SK-MEL-5 (cell line): ENCODE results near the gene AMIGO3. TPM values are rescaled to one million over a fixed set of nuclear protein-coding genes. Genes with fewer than 3 reads are reported as not detected.

Experiments used
- DNase-seq: peaks from one replicate; pipeline ENCODE4 v3.0.0-alpha.2; 2016; ENCODE audit warnings: low read depth, low spot score
- in situ Hi-C: cut with HindIII; loops from 2 replicates; pipeline ENCODE4 v1.10.0; 2016; ENCODE audit warnings: low sequenced_read_pairs, high pct_unique_total_duplicates, low pct_unique_long_range_greater_than_20kb
- total RNA-seq: library from RNA; depleted of rRNA; stranded (reverse); fragments of >200 nt; shearing (Covaris generic); gene quantifications from 2 replicates; pipeline ENCODE4 v1.2.3, GENCODE V29; 2014

The AMIGO3 gene
- total RNA-seq, 1 experiment from 2014 or later, result 0.34 TPM

DNA sequence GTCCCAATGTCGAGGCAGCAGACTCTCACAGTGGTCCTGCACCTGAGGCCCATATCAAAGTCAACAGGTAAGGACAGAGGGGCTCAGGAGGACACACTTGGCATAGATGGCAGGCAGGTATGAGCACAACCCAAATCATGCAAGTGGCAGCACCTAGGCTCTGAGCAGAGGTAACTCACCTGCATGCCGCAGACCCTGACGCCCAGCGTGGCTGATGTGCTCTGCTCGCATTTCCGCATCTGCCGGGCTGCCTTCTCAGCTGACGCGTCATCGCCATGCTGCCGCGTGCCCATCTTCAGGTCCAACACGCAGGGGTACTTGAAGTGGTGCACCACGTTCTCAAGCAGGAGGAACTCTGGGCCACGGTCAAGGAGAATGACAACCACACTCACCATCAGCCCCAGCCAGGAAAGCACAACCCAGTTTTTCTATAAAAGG lies 8.5 kb upstream of the AMIGO3 start:
- DNase-seq, result no peak
- in situ Hi-C loops, result no loop called here

DNA sequence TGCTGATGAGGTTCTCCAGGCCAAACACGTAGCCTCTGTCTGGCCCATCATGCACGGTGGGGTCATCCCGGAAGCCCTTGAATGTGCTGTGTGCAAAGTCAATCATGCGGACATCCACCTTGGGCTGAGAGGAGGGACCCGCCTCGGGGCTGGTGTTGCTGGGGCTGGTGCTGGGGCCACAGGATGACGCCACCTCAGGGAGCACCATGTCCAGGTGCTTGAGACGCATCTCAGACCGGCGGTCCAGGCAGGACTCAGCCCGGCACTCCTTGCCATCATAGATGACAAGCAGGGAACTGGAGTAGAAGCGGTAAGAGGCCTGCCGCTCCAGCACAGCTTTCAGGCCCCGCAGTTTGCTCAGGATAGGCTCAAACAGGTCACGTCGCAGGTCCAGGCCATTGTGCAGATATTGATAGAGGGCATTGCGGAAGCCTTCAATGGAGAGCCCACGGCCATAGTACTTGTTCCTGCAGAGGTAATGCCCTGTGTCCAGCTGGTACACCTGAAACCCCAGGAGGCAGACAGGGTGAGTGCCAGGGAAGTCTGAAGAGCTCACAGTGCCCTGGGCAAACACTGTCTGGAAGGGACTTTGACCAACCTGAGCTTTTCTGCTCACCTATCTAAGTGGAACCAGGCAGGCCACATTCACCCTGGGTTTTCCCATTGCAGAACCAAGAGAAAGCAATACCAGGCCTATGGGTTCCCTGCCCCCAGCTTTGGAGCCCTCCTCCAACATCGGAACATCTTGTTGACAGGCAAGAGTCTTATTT lies 7.9 kb upstream of the AMIGO3 start:
- DNase-seq, result no peak
- in situ Hi-C loops, result no loop called here

DNA sequence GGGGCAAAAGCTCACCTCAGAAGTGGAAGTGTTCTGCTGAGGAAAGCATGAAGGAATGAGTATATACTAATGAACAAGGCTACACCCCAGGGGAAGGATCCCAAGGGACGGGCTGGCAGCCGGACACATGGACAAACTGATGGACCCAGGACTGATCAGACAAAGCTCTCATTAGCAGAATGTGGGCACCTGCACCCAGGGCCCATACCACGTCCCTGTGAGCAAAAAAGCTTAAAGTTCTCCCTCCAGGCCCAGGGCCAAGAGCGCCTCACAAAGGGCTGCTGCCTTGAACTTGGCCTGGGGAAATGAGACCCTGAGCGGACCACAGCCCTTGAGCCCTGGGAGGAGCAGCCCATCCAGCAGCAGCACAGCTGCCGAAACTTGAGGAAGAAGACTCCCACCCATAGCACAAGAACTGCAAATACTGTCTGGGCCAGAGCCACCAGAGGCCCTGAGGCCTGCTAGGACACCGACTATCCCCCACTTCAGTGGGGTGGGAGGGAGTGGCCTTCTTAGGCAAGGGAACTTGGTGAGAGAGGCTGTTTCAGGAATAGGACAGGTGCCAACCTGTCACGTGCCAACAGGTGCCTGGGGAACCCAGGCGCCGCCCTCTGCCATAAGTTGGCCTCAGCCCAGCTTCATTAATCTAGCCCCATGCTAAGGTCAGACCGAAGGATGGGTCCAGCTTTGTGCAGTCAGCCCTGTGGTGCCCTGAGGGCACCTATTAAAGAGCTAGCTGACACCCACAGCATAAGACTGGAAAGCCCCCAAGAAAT lies 6.6 kb upstream of the AMIGO3 start:
- DNase-seq, result no peak
- in situ Hi-C loops, result no loop called here

DNA sequence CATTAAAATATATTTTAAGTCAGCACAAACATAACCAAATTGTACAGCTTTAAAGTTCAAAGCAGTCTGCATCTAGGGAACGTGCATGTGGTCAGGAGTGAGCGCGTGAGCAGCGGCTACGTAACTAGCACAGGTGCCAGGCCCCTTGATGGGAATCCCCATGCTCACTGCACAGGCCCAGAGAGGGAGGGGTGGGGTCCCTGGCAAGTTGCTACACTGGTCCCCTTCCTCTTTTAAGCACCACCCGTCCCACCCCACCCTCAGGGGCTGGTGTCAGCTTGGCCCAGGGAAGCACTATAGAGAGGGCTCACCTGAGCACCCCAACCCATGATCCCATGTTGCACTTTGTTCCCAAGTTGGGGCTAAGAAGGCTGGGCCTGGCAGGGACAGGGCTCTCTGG lies 5.1 kb upstream of the AMIGO3 start:
- DNase-seq, result no peak
- in situ Hi-C loops, result no loop called here

DNA sequence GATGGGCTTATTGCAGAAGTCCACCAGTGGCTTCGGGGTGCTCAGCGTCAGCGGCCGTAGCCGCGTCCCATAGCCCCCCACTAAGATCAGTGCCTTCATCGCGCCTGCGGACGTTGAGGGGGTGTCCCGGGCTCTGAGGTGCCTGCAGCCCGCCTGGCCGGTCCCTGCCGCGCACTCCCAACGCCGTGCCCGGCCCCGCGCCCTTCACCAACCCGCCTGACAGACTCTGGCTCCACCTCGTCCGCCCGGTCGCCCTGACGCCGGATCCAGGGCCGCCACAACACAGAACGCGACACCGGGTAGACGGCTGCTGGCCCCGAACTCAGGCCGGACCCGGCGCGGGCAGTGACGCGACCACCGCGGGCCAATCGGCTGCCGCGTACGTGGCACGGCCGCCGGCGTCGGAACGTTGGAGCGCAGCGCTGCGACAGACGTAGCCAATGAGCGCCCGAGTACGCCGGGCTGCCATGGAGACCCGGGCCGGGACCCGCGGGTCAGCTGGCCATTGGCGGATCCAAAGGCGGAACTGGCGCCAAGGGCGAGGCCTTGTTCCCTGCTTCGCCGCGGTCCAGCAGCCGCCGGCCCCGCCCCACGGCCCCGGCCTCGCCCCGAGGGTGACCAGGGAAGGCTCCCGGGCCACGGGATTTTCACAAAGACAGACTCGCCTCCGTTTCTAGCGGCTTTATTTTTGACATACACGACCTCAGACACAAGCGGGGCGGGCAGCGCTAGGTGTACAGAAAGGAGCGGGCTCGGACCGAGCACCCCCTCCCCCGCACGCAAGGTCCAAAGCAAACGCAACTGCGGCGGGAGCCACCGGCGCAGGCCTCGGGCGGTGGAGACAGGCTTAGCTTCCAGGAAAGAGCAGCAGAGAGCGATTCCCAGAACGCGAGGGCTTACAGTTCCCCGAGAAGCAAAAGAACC lies 4.4 kb upstream of the AMIGO3 start, which contains the start of gene GMPPB:
GMPPB (minus strand) TSS at position 324 of the 924 bp plus-strand sequence; CDS start at position 99, 225 bp downstream.
- in situ Hi-C loops, result no loop called here

DNA sequence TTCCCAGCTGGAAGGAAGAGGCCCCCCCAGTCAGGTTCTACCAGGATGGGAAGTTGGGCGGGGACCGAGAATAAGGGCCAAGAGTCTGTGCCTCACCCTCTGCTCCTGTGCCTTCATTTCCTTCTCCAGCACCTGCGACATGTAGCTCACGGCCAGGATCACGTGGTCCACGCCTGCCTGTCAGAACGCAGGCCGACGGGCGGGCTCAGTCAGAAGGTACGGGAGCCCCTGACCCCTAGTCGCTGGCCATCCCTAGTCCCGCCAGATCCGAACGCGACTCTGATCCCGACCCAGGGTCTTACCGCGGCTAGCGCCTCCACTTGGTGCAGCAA lies 3.8 kb upstream of the AMIGO3 start:
- in situ Hi-C loops, result no loop called here
- peak; percentile 35 for DNase-seq

More for the DNA sequence above, 4.4 kb upstream of the AMIGO3 start, which contains the start of gene GMPPB:
- peak; percentile 97 for DNase-seq

DNA sequence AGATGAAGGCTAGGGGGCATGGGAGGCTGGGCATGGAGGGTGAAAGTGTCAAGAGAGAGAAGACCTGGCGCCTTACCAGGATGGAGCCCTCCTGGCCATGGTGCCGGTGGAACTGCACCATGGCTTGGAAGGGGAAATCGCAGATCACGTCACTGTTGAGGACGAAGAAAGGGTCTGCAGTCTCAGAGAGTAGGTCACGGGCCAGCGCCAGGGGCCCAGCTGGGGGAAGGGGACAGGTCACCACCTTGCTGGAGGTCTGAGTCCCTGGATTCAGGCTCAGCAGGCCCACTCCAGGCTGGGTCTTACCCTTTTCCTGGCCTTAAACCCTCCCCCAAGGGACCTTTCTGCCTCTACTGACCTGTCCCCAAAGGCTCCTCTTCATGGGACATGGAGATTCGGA lies 3.4 kb upstream of the AMIGO3 start:
- in situ Hi-C loops, result no loop called here

DNA sequence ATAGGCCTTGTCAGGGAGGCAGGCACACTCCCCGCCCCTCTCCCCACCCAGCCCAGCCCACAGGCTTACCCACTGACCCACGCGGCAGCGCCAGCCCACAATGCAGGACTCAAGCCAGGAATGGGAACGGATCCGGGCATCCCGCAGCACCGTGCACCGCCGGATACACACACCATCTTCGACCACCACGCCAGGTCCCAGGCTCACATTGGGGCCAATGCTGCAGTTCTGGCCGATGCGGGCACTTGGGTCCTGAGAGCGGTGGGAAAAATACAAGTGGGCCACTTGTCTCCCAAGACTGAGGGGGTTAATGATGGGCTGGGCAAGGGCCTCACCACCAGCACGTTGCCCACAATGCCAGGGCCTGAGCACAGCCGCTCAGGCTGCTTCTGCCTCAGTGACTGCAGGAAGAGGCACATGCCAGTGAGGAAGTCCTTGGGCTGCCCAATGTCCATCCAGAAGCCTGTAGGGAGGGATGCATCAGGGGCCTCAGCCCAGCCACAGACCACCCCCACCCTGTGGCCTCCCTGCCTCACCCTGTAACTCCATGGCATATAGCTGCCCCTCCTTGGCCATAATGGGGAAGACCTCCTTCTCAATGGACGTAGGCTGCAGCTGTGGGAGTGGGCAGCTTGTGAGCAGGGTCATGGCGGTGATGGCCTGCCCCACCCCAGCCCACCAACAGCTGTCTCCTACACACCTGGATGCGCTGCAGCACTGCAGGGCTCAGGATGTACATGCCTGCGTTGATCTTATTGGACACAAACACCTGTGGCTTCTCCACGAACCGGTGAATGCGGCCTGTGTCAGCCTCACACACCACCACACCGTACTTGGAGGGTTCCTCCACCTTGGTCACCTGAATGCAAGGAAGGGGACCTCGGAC lies 2.7 kb upstream of the AMIGO3 start:
- no peak for DNase-seq
- in situ Hi-C loops, result no loop called here

More for the DNA sequence above, 3.4 kb upstream of the AMIGO3 start:
- DNase-seq, result no peak

DNA sequence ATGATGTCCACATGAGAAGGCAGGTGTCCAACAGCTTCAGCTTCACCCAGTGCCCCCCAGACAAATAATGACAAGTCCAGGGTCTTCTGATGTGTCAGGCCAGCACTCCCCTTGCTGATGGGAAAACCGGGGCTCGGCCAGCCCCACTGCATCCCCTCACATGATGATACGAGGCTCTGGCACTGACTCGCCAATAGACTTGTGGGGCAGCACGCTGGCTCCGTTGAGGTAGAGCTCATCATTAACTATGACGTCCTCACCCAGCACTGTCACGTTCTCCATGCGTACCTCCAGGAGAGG lies 2.1 kb upstream of the AMIGO3 start:
- no peak for DNase-seq
- in situ Hi-C loops, result no loop called here

DNA sequence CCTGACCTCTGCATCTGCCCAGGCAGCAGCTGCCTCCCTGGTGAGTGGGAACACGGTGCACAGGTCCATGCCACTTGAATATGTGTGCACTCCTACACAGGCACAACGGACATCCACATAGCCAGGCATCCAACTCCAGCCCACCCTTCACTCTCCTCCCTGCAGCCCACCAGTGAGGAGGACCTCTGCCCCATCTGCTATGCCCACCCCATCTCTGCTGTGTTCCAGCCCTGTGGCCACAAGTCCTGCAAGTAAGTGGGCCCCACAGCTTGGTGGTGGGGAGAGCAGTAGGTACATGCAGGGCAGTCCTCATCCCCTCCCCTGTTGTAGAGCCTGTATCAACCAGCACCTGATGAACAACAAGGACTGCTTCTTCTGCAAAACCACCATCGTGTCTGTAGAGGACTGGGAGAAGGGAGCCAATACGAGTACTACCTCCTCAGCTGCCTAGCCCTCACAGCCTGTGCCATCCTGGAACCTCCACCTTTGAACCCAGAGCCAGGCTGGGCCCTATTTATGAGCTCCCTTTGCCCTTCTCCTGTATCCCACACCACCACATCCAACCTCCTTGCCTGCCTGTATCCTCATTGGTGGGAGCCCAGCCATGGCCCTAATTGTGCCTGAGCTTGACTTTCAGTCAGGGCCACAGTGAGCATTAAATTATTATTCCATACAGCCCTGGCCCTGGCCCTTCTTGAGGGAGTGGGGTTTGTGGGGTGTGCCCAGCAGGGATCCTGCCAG lies 1.5 kb upstream of the AMIGO3 start:
- in situ Hi-C loops, result no loop called here

DNA sequence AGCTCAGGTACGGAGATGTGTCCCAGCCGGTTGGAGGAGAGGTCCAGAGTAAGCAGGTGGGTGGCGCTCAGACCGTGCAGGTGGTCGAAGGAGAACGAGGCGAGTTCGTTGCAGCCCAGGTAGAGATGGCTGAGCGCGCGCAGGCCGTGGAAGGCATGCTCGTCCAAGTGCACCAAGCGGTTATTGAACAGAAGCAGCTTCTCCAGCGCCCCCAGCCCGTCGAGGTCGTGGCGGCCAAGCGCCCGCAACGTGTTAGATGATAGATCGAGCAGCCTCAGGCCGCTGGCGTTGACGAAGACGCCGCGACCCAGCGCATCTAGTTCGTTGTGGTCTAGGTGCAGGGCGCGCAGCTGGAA lies 648 bp downstream of the AMIGO3 start:
- in situ Hi-C loops, result no loop called here
- DNase-seq, result no peak

More for the DNA sequence above, 1.5 kb upstream of the AMIGO3 start:
- no peak for DNase-seq

DNA sequence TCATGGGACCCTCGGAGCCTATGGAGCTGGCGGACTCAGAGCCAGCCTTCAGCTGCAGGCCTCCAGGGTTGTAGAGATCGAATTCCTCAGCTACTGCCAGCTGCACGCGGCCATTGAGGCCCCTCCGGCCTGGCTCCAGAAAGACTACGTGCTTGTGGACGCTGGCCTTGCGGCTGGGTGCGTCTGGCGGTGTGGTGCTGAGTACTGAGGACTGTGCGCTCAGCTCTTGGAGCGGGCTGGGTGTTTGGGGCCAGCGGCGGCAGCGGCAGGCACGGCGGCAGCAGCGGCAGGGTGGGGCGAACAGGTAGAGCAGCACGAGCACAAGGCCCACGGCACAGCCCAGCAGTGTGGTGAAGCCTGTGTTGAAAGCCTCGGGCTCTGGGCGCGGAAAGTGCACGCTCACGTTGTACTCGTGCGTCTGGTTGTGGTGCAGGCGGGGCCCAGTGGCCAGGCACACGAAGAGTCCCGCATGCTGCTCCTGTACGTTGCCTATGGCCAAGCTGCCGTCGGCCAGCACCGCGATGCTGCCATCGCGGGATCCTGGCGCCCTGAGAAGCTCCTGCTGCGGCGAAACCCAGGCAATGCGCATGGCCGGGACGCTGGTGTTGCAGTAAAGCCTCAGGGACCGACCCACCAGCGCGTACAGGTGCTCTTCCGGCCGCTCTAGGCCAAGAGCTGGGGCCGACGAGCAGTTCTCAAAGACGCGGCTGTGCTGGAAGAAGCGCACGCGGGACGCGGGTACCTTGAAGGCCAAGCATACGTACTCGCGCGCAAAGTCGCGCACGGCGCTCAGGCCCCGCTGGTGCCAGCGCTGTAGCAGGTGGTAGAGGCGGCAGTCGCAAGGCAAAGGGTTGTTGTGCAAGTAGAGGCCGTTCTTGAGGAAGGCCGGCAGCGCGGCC lies 1.3 kb downstream of the AMIGO3 start:
- in situ Hi-C loops, result no loop called here
- DNase-seq, result no peak

DNA sequence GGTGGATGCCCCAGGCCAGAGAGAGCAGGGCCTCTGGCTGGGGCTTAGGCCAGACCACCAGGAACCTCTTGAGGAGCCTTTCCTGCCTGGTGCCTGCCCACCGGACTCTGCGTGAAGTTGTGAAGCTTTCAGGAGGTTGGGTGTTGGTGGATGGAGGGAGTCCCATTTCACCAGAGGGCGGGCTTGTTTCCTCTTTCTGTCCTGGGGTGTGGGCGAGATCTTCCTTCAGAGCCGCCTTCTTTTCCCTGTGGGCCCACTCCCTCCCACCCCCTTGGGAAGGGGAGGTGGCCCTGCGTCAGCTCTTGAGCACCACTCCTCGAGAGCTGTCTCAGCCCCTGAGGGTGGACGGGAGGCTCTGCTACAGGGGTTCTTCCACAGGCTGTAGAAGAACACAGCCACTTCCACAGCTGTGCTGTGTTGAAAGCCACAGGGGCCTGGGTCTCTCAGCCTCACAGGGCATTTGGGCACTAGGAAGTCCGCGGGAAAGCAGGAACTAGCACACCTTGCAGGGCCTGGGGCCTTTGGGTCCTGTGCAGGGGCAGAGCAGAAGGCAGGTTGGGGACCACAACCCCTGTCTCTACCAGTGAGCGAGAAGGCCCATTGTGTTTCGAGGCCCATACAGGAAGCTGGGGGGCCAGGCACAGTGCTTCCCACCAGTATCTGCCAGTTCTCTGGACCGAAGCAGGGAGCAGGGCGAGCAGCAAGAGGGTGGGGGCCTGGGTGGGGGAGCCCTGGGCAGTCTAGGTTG lies 2.1 kb downstream of the AMIGO3 start:
- in situ Hi-C loops, result no loop called here
- no peak for DNase-seq

DNA sequence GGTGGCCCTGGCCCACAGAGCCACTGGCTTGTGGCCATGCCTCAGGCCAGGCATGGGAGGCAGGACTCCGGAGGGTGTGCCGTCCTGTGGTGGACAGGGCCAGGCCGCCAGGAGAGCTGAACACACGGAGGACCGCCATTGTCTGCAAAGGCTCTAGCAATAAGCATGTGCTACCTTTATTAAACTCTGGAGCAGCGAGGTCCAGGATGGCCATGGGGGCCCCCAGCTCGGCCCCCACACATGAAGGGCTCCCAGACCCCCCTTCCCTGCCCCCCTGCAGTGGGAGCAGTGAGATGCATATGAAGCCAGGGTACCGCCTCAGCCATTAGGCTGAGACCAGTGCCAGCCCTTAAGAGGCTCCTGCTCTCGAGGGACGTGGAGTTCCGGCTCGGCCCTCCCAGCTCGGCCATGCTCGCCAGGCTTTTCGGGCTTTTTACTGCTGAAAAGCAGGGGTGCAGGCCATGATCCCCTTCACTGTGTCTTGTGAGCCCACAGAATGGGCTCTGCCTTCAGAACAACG lies 2.7 kb downstream of the AMIGO3 start:
- no peak for DNase-seq
- in situ Hi-C loops, result no loop called here

DNA sequence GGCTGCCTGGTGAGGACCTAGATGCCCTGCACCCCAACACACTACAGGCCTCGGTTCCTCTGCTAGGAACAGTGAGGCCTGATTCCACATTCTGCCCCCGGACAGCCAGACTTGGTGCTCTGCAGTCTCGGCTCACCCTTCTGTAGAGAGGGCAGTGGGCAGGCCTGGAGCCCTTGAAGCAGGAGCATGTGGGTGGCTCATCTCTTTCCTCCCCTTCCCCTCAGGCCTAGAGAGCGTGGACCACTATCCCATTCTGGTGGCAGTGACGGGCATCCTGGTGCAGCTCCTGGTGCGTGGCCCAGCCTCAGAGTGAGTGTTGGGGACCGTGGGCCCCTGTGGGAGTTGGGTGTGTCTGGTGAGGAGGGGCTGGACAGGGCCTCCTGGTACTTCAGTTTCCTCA lies 3.3 kb downstream of the AMIGO3 start:
- DNase-seq, result no peak
- in situ Hi-C loops, result no loop called here
